Activated T-helper 2 cell treated with anti-CD3 and anti-CD28 coated beads, Interferon-gamma antibody, Interleukin-2, Interleukin-4, amounts not matched to agents 10 μg/mL and 5 μg/mL and 100 μg/mL, durations not matched to agents 14 hours and 24 hours and 36 hours (primary cell): ENCODE results near the gene CYP51A1. TPM values are rescaled to one million over a fixed set of nuclear protein-coding genes. Genes with fewer than 3 reads are reported as not detected.
"Not testable (repeated sequence)": the region's sequence is repeated elsewhere in the genome, so short reads cannot be mapped to it uniquely, and the experiment has no call there.

Source experiments
- DNase-seq: peaks from one replicate; pipeline ENCODE4 v3.0.0; 2021; ENCODE audit warnings: low spot score
- H3K27ac Mint-ChIP-seq: one replicate; pipeline ENCODE4 v1.8.0; 2021; ENCODE audit warnings: mixed read lengths
- H3K27me3 Mint-ChIP-seq: one replicate; pipeline ENCODE4 v1.8.0; 2021; ENCODE audit warnings: low read depth, mixed read lengths
- H3K36me3 Mint-ChIP-seq: one replicate; pipeline ENCODE4 v1.8.0; 2021; ENCODE audit warnings: low read depth, mixed read lengths
- H3K4me1 Mint-ChIP-seq: one replicate; pipeline ENCODE4 v1.8.0; 2021; ENCODE audit warnings: low read depth, mixed read lengths
- H3K4me3 Mint-ChIP-seq: one replicate; pipeline ENCODE4 v1.8.0; 2021; ENCODE audit warnings: low read depth, mild to moderate bottlenecking, moderate library complexity, mixed read lengths
- H3K9me3 Mint-ChIP-seq: one replicate; pipeline ENCODE4 v1.8.0; 2021; ENCODE audit warnings: mixed read lengths
- intact Hi-C: fragments of 100-400 bp; cut with micrococcal nuclease; formaldehyde crosslinking; loops from one replicate; pipeline ENCODE4 v1.15.1; 2023
- total RNA-seq: library from RNA; stranded (reverse); gene quantifications from 2 replicates; pipeline ENCODE4 v1.2.3, GENCODE V29; 2022

The CYP51A1 gene
- 133 and 139 TPM in 2 replicates for total RNA-seq

GRCh38 chr7:92134271-92135051, at the start of gene CYP51A1:
Gene CYP51A1, minus strand, starts transcription at chr7:92134477. Its CDS starts 113 bp downstream, at chr7:92134364.
- intact Hi-C loops: loop anchor here (1.0 to 2.0 kb wide), 6 partner anchors 44 to 394 kb away; partner anchors contain the start of genes AKAP9, ANKIB1, GATAD1 and KRIT1
- H3K9me3 Mint-ChIP-seq: peaks cover 6% of the 10 kb centered on the region
- H3K27ac Mint-ChIP-seq: peak within 1 kb of the TSS; percentile 99
- peaks cover 38% of the 10 kb centered on the region for H3K36me3 Mint-ChIP-seq
- peak within 1 kb of the TSS; percentile 99 for H3K4me3 Mint-ChIP-seq
- H3K4me1 Mint-ChIP-seq: peaks cover 41% of the 10 kb centered on the region
- no peaks in the 10 kb centered on the region for H3K27me3 Mint-ChIP-seq
- DNase-seq: peak; percentile 92

- Mint-ChIP-seq H3K27me3 (peaks cover 27% of the 10 kb centered on the region), H3K4me1 (peaks cover 9% of the 10 kb centered on the region), H3K4me3 (peak within 1 kb of the TSS; percentile 69), H3K36me3 (no peaks in the 10 kb centered on the region), H3K27ac (no peak within 1 kb of the TSS), H3K9me3 (no peaks in the 10 kb centered on the region)
- intact Hi-C loops: loop anchor here (2.0 kb wide), 3 partner anchors 44 to 268 kb away; partner anchors contain the start of genes ANKIB1, CYP51A1, GATAD1 and KRIT1
- peak; percentile 85 for DNase-seq
These were observed 44.9 kb upstream of the CYP51A1 start, which contains the start of gene LRRD1 for GRCh38 chr7:92178928-92179924. Gene LRRD1, minus strand, starts transcription at chr7:92179142. Its CDS starts 13,940 bp downstream, at chr7:92165202.

GRCh38 chr7:92177362-92177761, 43.1 kb upstream of the CYP51A1 start:
- H3K27me3 Mint-ChIP-seq: peaks cover 35% of the 10 kb centered on the region
- peaks cover 9% of the 10 kb centered on the region for H3K4me1 Mint-ChIP-seq

GRCh38 chr7:92169529-92169928, 35.3 kb upstream of the CYP51A1 start:
- DNase-seq, intact Hi-C loops, H3K27ac Mint-ChIP-seq, H3K9me3 Mint-ChIP-seq, H3K4me1 Mint-ChIP-seq, H3K36me3 Mint-ChIP-seq, H3K4me3 Mint-ChIP-seq: not testable (repeated sequence)
- peaks cover 30% of the 10 kb centered on the region for H3K27me3 Mint-ChIP-seq

More at GRCh38 chr7:92177362-92177761, 43.1 kb upstream of the CYP51A1 start:
- Mint-ChIP-seq H3K9me3 (no peaks in the 10 kb centered on the region), H3K4me3 (no peak overlapping the region), H3K27ac (no peak overlapping the region), H3K36me3 (no peaks in the 10 kb centered on the region)
- intact Hi-C loops: no loop called here
- no peak for DNase-seq

- Mint-ChIP-seq H3K4me1 (peaks cover 4% of the 10 kb centered on the region), H3K27me3 (peaks cover 32% of the 10 kb centered on the region), H3K9me3 (no peaks in the 10 kb centered on the region), H3K36me3 (no peaks in the 10 kb centered on the region), H3K27ac (no peak overlapping the region), H3K4me3 (no peak overlapping the region)
- DNase-seq: no peak
- intact Hi-C loops: no loop called here
These were observed 27.0 kb upstream of the CYP51A1 start for GRCh38 chr7:92161271-92161670.

- Mint-ChIP-seq H3K9me3 (no peaks in the 10 kb centered on the region), H3K4me3 (no peak overlapping the region), H3K27me3 (peaks cover 29% of the 10 kb centered on the region), H3K4me1 (peaks cover 4% of the 10 kb centered on the region), H3K36me3 (no peaks in the 10 kb centered on the region), H3K27ac (no peak overlapping the region)
- DNase-seq: no peak
- intact Hi-C loops: no loop called here
These were observed 24.6 kb upstream of the CYP51A1 start for GRCh38 chr7:92158660-92159575.

GRCh38 chr7:92156990-92157389, 22.7 kb upstream of the CYP51A1 start:
- no peak overlapping the region for H3K4me3 Mint-ChIP-seq

GRCh38 chr7:92155108-92155739, 20.9 kb upstream of the CYP51A1 start:
- intact Hi-C loops: no loop called here
- Mint-ChIP-seq H3K4me1 (peaks cover 4% of the 10 kb centered on the region), H3K27ac (no peak overlapping the region)

More at GRCh38 chr7:92156990-92157389, 22.7 kb upstream of the CYP51A1 start:
- H3K27me3 Mint-ChIP-seq: peaks cover 23% of the 10 kb centered on the region
- intact Hi-C loops: no loop called here
- H3K27ac Mint-ChIP-seq: no peak overlapping the region
- no peaks in the 10 kb centered on the region for H3K9me3 Mint-ChIP-seq
- DNase-seq: no peak
- H3K4me1 Mint-ChIP-seq: peaks cover 4% of the 10 kb centered on the region
- no peaks in the 10 kb centered on the region for H3K36me3 Mint-ChIP-seq

GRCh38 chr7:92150450-92151017, 16.3 kb upstream of the CYP51A1 start:
- Mint-ChIP-seq H3K4me1 (no peaks in the 10 kb centered on the region), H3K36me3 (no peaks in the 10 kb centered on the region), H3K4me3 (no peak overlapping the region), H3K9me3 (no peaks in the 10 kb centered on the region), H3K27me3 (peaks cover 8% of the 10 kb centered on the region), H3K27ac (no peak overlapping the region)
- intact Hi-C loops: no loop called here
- no peak for DNase-seq

More at GRCh38 chr7:92155108-92155739, 20.9 kb upstream of the CYP51A1 start:
- H3K9me3 Mint-ChIP-seq: no peaks in the 10 kb centered on the region
- no peaks in the 10 kb centered on the region for H3K36me3 Mint-ChIP-seq
- no peak for DNase-seq
- peaks cover 15% of the 10 kb centered on the region for H3K27me3 Mint-ChIP-seq
- H3K4me3 Mint-ChIP-seq: no peak overlapping the region

GRCh38 chr7:92149736-92150239, 15.5 kb upstream of the CYP51A1 start:
- DNase-seq: no peak
- Mint-ChIP-seq H3K4me3 (no peak overlapping the region), H3K27me3 (peaks cover 6% of the 10 kb centered on the region), H3K36me3 (no peaks in the 10 kb centered on the region), H3K4me1 (no peaks in the 10 kb centered on the region), H3K27ac (no peak overlapping the region), H3K9me3 (no peaks in the 10 kb centered on the region)
- intact Hi-C loops: no loop called here

GRCh38 chr7:92143192-92143880, 9.1 kb upstream of the CYP51A1 start:
- H3K4me1 Mint-ChIP-seq, H3K9me3 Mint-ChIP-seq, DNase-seq, H3K27me3 Mint-ChIP-seq, H3K36me3 Mint-ChIP-seq, H3K27ac Mint-ChIP-seq, intact Hi-C loops, H3K4me3 Mint-ChIP-seq: not testable (repeated sequence)
